ENCODE data around the gene SEL1L2.

SEL1L2 gene

GRCh38 chr20:13874394-13875157, 115.8 kb downstream of the SEL1L2 start:
- ChIA-PET POLR2A (no interaction called here), CTCF (interaction anchor here (0.6 kb wide), 1 partner anchor 26 kb away, joined by 3 read pairs; no protein-coding TSS in a partner anchor)
- no peaks in the 10 kb centered on the region for H3K9me3 ChIP-seq (ENCODE audit: control insufficient read depth, insufficient read depth, low read depth, low read length)
- H3K4me3 ChIP-seq (ENCODE audit: low read depth, low read length) = no peak overlapping the region
- H3K27ac ChIP-seq (ENCODE audit: extremely low read depth, low read depth, low read length) = no peak overlapping the region
- H3K4me1 ChIP-seq (ENCODE audit: control insufficient read depth, insufficient read depth, low read length) = no peaks in the 10 kb centered on the region
- TF ChIP-seq ZNF639 (tag by site-specific recombination; IDR thresholded peaks at IDR 0.05) = no peak
- no peak for TF ChIP-seq ZNF140 (tag by site-specific recombination; IDR thresholded peaks at IDR 0.05)
- TF ChIP-seq, protein P1, sequence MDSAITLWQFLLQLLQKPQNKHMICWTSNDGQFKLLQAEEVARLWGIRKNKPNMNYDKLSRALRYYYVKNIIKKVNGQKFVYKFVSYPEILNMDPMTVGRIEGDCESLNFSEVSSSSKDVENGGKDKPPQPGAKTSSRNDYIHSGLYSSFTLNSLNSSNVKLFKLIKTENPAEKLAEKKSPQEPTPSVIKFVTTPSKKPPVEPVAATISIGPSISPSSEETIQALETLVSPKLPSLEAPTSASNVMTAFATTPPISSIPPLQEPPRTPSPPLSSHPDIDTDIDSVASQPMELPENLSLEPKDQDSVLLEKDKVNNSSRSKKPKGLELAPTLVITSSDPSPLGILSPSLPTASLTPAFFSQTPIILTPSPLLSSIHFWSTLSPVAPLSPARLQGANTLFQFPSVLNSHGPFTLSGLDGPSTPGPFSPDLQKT (IDR thresholded peaks at IDR 0.05; ENCODE audit: borderline replicate concordance, low read depth, low read length) = no peak
- TF ChIP-seq ZBTB48 (tag by site-specific recombination; IDR thresholded peaks at IDR 0.05) = no peak
- TF ChIP-seq ZIC2 (tag by site-specific recombination; IDR thresholded peaks at IDR 0.05) = no peak
- no peak for TF ChIP-seq ZNF311 (tag by site-specific recombination; IDR thresholded peaks at IDR 0.05; ENCODE audit: borderline replicate concordance)
- no peak for TF ChIP-seq ZNF549 (tag by site-specific recombination; IDR thresholded peaks at IDR 0.05)
- TF ChIP-seq HOXD13 (CRISPR knock-in tag; IDR thresholded peaks at IDR 0.05; ENCODE audit: borderline replicate concordance) = no peak
- TF ChIP-seq ZSCAN30 (tag by site-specific recombination; IDR thresholded peaks at IDR 0.05) = no peak
- no peak for TF ChIP-seq ZNF629 (tag by site-specific recombination; IDR thresholded peaks at IDR 0.05)
- no peak for TF ChIP-seq ZNF175 (tag by site-specific recombination; IDR thresholded peaks at IDR 0.05)
- no peak for TF ChIP-seq YY2 (tag by site-specific recombination; IDR thresholded peaks at IDR 0.05)
- TF ChIP-seq ZBTB8A (tag by site-specific recombination; IDR thresholded peaks at IDR 0.05) = no peak
- TF ChIP-seq ZEB2 (tag by site-specific recombination; IDR thresholded peaks at IDR 0.05) = no peak
- no peak for TF ChIP-seq ZNF473 (tag by site-specific recombination; IDR thresholded peaks at IDR 0.05)
- TF ChIP-seq, protein P2, sequence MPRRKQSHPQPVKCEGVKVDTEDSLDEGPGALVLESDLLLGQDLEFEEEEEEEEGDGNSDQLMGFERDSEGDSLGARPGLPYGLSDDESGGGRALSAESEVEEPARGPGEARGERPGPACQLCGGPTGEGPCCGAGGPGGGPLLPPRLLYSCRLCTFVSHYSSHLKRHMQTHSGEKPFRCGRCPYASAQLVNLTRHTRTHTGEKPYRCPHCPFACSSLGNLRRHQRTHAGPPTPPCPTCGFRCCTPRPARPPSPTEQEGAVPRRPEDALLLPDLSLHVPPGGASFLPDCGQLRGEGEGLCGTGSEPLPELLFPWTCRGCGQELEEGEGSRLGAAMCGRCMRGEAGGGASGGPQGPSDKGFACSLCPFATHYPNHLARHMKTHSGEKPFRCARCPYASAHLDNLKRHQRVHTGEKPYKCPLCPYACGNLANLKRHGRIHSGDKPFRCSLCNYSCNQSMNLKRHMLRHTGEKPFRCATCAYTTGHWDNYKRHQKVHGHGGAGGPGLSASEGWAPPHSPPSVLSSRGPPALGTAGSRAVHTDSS (tag by site-specific recombination; IDR thresholded peaks at IDR 0.05) = no peak
- no peak for TF ChIP-seq SP2 (tag by site-specific recombination; IDR thresholded peaks at IDR 0.05)
- TF ChIP-seq SP3 (tag by site-specific recombination; IDR thresholded peaks at IDR 0.05) = no peak
- TF ChIP-seq REPIN1 (tag by site-specific recombination; IDR thresholded peaks at IDR 0.05; ENCODE audit: low read depth) = no peak
- no peak for TF ChIP-seq ZNF677 (tag by site-specific recombination; IDR thresholded peaks at IDR 0.05)
- no peaks in the 10 kb centered on the region for H3K36me3 ChIP-seq (ENCODE audit: control insufficient read depth in 2 of 2, insufficient read depth in 1 of 2, low read length in 2 of 2)

DNA sequence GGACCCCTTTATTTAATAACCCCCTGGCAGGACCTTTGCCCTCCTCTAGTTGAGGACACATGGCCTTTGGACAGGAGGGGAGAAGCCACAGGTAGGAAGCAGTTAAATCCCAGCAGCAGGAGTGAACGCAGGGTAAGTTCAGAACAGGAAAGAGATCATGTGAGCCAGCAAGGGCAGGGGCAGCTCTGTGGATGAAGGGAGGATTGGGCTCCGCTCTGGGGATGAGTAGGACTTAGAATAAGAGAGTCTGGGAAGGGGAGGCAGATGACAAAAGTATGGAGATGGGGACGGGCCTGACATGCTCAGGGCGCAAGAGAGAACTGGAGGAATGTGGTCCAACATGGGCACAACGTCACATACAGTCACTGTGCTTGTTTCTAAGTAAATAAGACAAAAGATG, 116.6 kb downstream of the SEL1L2 start:
- TF ChIP-seq ZEB2 (tag by site-specific recombination; IDR thresholded peaks at IDR 0.05) = no peak
- TF ChIP-seq ZNF138 (tag by site-specific recombination; IDR thresholded peaks at IDR 0.05; ENCODE audit: borderline replicate concordance) = no peak
- POLR2A ChIA-PET = no interaction called here
- CTCF ChIA-PET = interaction anchor here (0.7 kb wide), 1 partner anchor 50 kb away, joined by 3 read pairs; no protein-coding TSS in a partner anchor
- Histone ChIP-seq H3K4me3 (ENCODE audit: low read depth, low read length) (no peak overlapping the region), H3K27ac (ENCODE audit: extremely low read depth, low read depth, low read length) (no peak overlapping the region), H3K36me3 (ENCODE audit: control insufficient read depth in 2 of 2, insufficient read depth in 1 of 2, low read length in 2 of 2) (no peaks in the 10 kb centered on the region), H3K9me3 (ENCODE audit: control insufficient read depth, insufficient read depth, low read depth, low read length) (no peaks in the 10 kb centered on the region), H3K4me1 (ENCODE audit: control insufficient read depth, insufficient read depth, low read length) (no peaks in the 10 kb centered on the region)
